WERI-Rb-1 (cell line): ENCODE results near the gene MED25.

Source experiments
- DNase-seq: peaks from one replicate; pipeline ENCODE4 v3.0.0-alpha.2; 2020
- H3K27ac ChIP-seq: fragments of 250-450 bp; sonication (Bioruptor Pico); 2 replicates; pipeline ENCODE4 v1.5.1; 2020; ENCODE audit warnings: mild to moderate bottlenecking, moderate library complexity
- H3K27me3 ChIP-seq: fragments of 250-450 bp; sonication (Bioruptor Pico); 2 replicates; pipeline ENCODE4 v1.5.1; 2021; ENCODE audit warnings: mild to moderate bottlenecking, low read depth, moderate library complexity; ENCODE audit not compliant: insufficient read depth, severe bottlenecking
- H3K36me3 ChIP-seq: fragments of 250-450 bp; sonication (Bioruptor Pico); 2 replicates; pipeline ENCODE4 v1.5.1; 2020; ENCODE audit warnings: mild to moderate bottlenecking, moderate library complexity
- H3K4me3 ChIP-seq: 2 replicates; pipeline ENCODE4 v1.5.1; 2011; ENCODE audit warnings: low read depth, mild to moderate bottlenecking, control low read depth, low read length
- H3K9me3 ChIP-seq: fragments of 250-450 bp; sonication (Bioruptor Pico); 2 replicates; pipeline ENCODE4 v1.5.1; 2021; ENCODE audit warnings: mild to moderate bottlenecking, moderate library complexity; ENCODE audit not compliant: severe bottlenecking
- CTCF ChIP-seq: IDR thresholded peaks from 2 replicates; pipeline ENCODE4 v1.5.1; 2011; ENCODE audit warnings: low read depth, mild to moderate bottlenecking, control low read depth, inconsistent platforms, low read length

MED25 gene

GRCh38 chr19:49860336-49861102 is 42.4 kb downstream of the MED25 start:
- TF ChIP-seq CTCF, result no peak
- no peak for DNase-seq
- no peak overlapping the region for H3K4me3 ChIP-seq
- H3K9me3 ChIP-seq, result no peaks in the 10 kb centered on the region
- H3K27ac ChIP-seq, result peak overlapping the region; percentile 33
- peaks cover 91% of the 10 kb centered on the region for H3K36me3 ChIP-seq
- H3K27me3 ChIP-seq, result no peaks in the 10 kb centered on the region

GRCh38 chr19:49861107-49861506 is 43.0 kb downstream of the MED25 start:
- Histone ChIP-seq H3K4me3 (no peak overlapping the region), H3K27me3 (no peaks in the 10 kb centered on the region), H3K9me3 (no peaks in the 10 kb centered on the region), H3K27ac (peak overlapping the region; percentile 33; the same call in 1 of the 2 replicates), H3K36me3 (peaks cover 88% of the 10 kb centered on the region)
- no peak for TF ChIP-seq CTCF
- peak; percentile 34 for DNase-seq

GRCh38 chr19:49861541-49862378 is 43.7 kb downstream of the MED25 start:
- no peak for DNase-seq
- Histone ChIP-seq H3K4me3 (no peak overlapping the region), H3K36me3 (peaks cover 87% of the 10 kb centered on the region), H3K9me3 (no peaks in the 10 kb centered on the region), H3K27ac (no peak overlapping the region), H3K27me3 (no peaks in the 10 kb centered on the region)
- no peak for TF ChIP-seq CTCF

GRCh38 chr19:49862391-49863253 is 44.5 kb downstream of the MED25 start:
- Histone ChIP-seq H3K9me3 (no peaks in the 10 kb centered on the region), H3K4me3 (no peak overlapping the region), H3K27ac (no peak overlapping the region), H3K36me3 (peaks cover 78% of the 10 kb centered on the region), H3K27me3 (no peaks in the 10 kb centered on the region)
- DNase-seq, result peak; percentile 76
- peak; percentile 45; the same call in 1 of the 2 replicates for TF ChIP-seq CTCF

DNA sequence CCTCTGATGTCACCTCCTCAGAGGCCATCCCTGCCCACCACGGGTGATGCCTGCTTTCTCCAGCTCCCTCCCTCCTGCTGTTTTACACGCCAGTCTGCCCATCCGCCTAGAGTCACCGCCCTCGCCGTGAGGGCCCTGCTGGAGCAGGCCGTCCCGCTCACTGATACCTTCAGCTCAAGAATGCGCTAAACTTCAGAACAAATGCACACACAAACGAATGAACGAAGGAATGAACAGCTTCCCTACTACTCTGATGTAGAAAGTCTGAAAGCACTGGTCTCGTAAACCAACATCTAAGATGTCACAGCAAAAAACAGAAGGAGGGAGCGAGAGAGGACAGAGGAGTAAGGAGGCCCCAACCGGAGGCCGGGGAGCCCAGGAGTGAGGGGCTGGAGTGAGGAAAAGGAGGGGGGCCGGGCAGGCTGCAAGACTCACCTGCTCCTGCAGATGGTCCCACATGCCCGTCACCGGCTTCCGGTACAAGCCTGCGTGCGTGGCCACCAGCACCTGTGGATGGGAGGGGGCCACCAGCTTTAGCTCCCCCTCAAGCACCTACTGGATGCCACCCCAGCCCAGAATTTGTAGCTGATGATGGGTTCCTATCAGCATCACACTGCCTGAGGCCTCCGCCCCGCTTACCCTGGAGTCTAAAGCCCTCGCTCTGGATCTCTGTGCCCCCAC is 45.3 kb downstream of the MED25 start:
- no peaks in the 10 kb centered on the region for H3K9me3 ChIP-seq
- no peak overlapping the region for H3K27ac ChIP-seq
- peaks cover 70% of the 10 kb centered on the region for H3K36me3 ChIP-seq
- H3K4me3 ChIP-seq, result no peak overlapping the region
- H3K27me3 ChIP-seq, result no peaks in the 10 kb centered on the region
- DNase-seq, result no peak
- TF ChIP-seq CTCF, result no peak
